H4 (cell line): ENCODE measurements around the gene RNF114. TPM values are rescaled to one million over a fixed set of nuclear protein-coding genes. Genes with fewer than 3 reads are reported as not detected.
"Not testable (repeated sequence)": the region's sequence is repeated elsewhere in the genome, so short reads cannot be mapped to it uniquely, and the experiment has no call there.

ENCODE experiments used
- DNase-seq: peaks from one replicate; pipeline ENCODE4 v3.0.0-alpha.2; 2015; ENCODE audit warnings: low spot score
- total RNA-seq: library from RNA; depleted of rRNA; stranded (reverse); fragments of >200 nt; shearing (Covaris generic); gene quantifications from 2 replicates; pipeline ENCODE4 v1.2.3, GENCODE V29; 2014; rRNA removed

Gene RNF114
- total RNA-seq, 1 experiment from 2014 or later: 152 TPM

DNA sequence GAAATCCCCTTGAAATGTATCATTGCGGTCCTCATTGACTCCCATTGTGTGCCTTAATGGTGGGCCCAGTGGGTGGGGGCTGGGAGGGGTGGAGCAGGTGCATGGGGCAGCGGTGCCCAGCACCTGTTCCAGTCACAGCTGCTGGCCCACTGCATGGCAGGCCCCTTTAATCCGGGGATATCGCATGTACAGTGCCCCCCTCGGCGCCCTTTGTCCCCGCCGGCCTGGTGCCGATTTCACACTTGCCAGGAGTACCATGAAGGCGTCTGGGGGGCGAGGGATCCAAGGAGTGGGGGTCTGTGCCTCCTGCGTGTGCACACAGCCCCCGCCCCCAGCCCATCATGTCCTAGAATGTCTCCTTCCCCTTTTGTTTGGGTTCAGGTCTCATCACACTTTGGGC, 49.4 kb downstream of the RNF114 start:
- DNase-seq: no peak

DNA sequence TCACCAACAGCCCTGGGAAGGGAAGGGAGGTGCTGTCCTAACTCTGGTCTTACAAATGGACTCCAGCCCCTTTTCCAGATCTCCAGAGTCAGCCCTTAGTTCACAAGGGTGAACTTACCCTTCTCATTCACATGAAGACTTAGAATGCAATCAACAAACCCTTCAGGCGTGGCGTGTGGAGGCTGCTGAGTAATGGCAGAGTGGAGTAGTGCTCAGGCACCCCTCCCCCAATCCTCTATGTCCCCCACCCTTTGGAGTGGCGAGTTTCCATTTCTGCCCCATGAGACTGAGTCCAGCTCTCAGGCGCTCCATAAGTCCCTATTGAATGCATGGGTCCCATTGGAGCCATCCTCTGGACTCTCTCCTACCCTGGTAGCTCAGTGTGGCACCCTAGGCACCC, 49.9 kb downstream of the RNF114 start:
- no peak for DNase-seq

DNA sequence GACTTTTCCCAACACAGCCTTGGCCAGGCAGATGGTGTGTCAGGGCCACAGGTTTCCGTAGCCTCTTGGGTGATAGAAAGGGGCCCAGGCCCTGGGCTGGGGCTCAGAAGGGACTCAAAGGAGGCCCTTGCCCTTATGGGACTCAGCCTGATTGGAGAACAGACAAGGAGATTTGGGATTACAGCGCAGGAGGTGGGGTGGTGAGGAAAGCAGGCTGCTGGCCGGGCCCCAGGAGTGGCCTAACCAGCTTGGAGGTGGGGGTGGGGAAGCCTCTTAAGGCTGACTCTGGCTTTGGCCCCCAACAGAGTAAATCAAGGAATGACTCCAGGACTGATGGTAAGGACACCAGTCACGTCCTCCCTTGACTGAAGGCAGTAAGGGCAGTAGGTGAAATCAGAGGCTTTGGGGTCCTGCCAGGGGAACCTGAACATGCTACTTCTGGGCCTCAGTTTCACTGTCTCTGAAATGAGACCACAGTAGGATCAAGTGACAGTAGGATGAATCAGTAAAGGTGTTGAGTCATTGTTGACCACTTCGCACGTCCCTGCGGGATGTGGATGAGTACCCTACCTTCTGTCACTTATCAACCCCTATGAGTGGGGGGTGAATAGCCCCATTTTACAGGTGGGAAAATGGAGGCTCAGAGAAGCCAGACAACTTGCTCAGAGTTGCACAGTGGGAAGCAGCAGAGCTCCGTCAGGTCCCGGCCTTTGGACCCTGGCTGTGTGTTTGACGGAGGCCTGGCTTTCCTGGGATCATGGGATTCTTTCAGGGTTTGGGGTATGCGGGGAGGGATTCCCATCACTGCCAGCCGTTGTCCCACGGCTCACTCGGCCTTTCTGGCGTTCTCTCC, 51.0 kb downstream of the RNF114 start:
- no peak for DNase-seq

DNA sequence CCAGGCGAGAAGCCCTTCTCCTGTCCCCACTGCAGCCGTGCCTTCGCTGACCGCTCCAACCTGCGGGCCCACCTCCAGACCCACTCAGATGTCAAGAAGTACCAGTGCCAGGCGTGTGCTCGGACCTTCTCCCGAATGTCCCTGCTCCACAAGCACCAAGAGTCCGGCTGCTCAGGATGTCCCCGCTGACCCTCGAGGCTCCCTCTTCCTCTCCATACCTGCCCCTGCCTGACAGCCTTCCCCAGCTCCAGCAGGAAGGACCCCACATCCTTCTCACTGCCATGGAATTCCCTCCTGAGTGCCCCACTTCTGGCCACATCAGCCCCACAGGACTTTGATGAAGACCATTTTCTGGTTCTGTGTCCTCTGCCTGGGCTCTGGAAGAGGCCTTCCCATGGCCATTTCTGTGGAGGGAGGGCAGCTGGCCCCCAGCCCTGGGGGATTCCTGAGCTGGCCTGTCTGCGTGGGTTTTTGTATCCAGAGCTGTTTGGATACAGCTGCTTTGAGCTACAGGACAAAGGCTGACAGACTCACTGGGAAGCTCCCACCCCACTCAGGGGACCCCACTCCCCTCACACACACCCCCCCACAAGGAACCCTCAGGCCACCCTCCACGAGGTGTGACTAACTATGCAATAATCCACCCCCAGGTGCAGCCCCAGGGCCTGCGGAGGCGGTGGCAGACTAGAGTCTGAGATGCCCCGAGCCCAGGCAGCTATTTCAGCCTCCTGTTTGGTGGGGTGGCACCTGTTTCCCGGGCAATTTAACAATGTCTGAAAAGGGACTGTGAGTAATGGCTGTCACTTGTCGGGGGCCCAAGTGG, 51.9 kb downstream of the RNF114 start:
- DNase-seq: no peak

DNA sequence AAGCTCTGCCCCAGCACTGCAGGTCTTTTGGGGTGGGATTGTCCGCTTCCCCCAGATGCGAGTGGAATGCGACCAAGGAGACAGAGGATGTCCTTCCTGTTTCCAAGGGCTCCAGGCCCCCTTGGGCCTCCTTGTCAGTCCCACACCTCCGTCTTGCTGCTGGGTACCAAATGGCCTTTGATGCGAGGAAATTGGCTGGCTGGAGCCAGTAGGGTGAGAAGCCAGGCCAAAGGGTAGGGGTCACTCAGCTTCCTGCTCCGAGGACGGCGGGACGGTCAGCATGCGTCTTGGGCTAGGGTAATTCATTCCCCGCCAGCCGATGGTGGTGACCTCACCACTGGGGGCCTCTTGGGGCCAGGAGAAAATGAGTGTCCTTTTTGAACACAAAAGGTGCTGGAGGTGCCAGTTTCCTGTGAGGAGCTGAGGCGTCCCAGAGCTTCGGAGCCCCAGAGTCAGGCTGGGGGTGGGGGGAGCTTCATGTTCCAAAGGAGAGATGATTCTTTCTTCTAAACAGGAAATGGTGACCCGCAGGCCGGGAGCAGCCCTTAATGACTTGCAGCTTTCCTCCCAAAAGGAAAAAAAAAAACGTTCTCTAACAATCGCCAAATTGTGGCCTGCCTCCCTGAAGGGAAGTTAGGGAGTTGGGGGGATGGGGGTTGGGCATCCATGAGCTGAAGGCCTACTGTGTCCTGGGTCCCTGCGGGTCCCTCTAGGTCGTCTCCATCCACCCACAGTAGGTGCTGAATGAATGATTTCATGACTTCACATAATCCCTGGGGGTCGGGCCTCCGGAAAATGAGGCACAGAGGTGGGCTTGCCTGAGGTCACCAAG, 53.3 kb downstream of the RNF114 start:
- DNase-seq: peak; percentile 96

DNA sequence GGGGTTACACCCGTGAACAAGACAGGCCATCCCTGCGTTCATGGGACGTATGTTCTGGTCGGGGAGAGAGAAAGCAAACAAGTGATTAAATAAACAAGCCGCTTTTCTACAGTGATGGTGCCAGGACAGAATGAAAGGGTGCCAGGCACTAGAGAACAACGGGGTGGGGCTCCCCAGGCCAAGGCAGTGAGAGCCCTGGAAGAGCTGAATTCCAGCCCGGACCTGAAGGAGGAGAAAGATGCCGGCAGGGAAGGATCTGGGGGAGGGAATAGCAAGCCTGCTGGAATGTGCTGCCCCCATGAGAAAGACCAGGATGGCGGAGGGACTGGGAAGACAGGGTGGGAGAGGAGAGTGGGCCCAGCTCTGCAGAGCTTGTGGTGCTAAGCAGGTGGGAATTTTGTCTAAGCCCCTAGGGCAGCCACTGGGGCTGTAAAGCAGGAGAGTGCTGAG, 54.1 kb downstream of the RNF114 start:
- peak; percentile 67 for DNase-seq

DNA sequence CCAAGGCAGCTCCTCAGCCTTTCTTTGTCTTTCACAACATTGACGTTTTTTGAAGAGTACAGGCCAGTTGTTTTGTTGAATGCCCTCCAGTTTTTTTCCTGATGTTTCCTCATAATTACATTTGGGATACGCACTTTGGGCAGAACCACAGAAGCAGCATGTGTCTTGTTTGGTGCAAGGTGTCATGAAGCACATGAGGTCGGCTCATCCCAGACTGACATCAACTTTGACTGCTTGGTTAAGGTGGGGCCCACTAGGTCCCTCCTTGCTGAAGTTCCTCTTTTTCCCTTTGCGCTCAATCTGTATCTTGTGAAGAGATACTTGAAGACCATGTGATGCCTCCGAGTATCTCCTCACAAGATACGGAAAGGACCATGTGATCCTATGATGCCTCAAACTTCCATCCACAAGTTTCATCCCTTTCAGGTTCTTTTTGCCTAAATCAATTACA, 57.1 kb downstream of the RNF114 start:
- DNase-seq: no peak

DNA sequence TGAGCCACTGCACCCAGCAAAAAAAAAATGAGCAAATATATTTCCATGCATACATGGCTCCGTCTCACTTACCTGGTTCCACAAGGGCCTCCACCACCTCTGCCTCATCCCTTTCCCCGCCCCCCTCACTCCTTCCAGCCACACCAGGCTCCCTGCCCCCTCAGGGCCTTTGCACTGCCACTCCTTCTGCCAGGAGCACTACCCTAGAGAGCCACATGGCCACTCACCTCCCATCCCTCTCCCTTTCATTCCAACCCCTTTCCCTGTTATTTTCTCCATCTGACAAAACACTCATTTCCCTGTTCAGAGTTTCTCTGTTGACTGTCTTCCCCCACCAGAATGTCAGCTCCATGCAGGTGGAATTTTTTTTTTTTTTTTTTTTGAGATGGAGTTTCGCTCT, 59.4 kb downstream of the RNF114 start:
- DNase-seq: no peak

DNA sequence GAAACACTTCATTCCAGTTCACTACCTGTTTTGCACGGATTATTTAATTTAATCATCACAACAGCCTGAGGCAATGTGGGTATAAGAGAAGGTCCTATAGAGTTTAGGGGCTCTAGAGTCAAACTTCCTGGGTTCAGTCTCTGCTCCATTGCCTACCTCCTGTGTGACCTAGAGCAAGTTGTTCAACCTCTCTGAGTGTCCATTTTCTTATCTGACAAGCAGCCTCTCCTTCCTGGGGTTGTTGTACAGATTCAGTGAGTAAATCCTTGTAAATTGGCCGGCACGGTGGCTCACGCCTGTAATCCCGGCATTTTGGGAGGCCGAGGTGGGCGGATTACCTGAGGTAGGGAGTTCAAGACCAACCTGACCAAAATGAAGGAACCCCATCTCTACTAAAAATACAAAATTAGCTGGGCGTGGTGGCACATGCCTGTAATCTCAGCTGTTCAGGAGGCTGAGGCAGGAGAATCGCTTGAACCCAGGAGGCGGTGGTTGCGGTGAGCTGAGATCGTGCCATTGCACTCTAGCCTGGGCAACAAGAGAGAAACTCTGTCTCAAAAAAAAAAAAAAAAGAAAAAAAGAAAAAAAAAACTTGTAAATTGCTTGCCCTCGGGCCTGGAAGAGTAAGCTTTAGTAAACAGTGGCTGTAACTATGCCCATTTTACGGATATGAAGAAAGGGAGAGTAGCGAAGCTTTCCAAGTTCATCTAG, 62.4 kb downstream of the RNF114 start:
- DNase-seq: not testable (repeated sequence)

DNA sequence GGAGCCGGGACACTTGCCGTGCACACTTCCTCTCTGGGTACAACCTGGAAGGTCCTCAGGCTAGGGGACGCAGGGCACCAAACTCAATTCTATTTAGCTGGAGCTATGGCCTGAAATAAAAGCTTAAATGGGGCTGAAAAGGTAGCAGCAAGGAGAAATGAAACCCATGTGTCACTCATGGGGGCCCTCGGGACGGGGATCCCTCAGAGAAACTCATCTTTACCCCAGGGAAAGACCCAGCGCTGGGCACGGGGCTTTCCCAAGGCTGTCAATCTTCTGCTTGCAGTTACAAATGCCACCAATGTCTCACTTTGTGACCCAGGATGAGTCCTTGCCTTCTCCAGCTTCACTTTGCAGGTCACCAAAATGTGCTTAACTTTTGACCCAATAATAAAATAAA, 63.1 kb downstream of the RNF114 start:
- no peak for DNase-seq

DNA sequence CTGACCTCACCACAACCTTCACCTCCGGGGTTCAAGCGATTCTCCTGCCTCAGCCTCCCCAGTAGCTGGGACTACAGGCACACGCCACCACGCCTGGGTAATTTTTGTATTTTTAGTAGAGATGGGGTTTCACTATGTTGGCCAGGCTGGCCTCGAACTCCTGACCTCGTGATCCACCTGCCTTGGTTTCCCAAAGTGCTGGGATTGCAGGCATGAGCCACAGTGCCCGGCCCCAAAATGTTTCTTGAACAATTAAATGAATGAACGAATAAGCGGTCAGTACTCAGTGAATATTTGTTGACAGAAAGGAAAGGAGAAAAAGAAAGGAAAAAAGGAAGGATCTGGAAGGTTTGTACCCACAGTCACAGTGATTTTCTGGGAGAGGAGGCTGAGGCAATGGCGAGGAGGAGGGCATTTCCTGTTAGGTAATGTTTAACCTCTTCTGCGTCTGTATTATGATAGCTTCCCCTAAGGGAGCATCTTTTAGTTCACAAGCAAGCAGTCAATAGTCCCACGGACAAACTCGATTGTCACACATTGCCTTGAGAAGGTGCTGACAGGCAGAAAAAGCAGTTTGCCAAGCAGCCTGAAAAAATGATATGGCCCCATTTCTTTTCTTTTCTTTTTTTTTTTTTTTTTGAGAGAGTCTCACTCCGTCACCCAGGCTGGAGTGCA, 64.5 kb downstream of the RNF114 start:
- DNase-seq: not testable (repeated sequence)

DNA sequence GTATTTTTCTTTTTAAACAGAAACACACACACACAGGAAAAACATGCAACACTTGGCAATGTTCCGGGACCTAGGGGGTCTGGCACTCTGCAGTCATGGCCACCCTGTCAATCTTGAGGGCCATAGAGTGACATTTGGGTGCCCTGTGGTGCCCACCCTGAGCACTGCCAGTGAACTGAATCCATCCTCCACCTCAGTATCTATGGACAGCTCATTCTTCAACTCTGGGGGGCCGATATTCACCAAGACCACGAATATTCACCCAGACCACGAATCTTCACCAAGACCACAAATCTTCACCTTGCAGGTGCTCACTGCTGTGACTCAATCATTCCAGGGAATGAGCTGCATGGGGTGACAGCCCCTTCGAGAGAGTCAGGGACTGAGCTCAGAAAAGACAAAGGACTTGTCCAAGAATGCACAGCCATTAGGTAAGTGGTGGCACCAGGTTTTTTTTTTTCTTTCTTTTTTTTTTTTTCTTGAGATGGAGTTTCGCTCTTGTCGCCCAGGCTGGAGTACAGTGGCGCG, 65.7 kb downstream of the RNF114 start:
- no peak for DNase-seq

DNA sequence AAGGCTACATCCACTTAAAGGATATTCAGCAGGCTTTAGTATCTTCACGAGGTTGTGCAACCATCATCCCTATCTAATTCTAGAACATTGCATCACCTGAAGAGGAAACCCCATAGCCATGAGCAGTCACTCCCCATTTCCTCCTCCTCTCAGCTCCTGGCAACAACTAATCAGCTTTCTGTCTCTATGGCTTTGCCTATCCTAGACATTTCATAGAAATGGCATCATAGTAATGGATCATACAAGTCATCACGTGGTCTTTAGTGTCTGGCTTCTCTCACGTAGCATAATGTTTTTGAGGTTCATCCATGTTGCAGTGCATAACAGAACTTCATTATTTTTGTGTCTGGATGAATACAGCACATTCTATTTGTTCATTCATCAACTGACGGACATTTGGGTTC, 67.1 kb downstream of the RNF114 start:
- no peak for DNase-seq

Other genes with a start within 250 kb of the RNF114 start
- gene B4GALT5, start 222.5 kb upstream of the RNF114 start, total RNA-seq: 13.3 and 15.4 TPM in 2 replicates
- 4.9 TPM in 2 replicates for gene SLC9A8, start 123.6 kb upstream of the RNF114 start, total RNA-seq
- 3.2 and 3.3 TPM in 2 replicates for gene SPATA2, start 20.9 kb upstream of the RNF114 start, total RNA-seq
- 5.5 and 10.5 TPM in 2 replicates for gene SNAI1, start 46.6 kb downstream of the RNF114 start, total RNA-seq
- 28.9 and 81.7 TPM in 2 replicates for gene UBE2V1, start 176.8 kb downstream of the RNF114 start, total RNA-seq
- 26.9 and 30.3 TPM in 2 replicates for gene PEDS1, start 217.3 kb downstream of the RNF114 start, total RNA-seq